GM12801 (cell line): Measurements from ENCODE around the gene ACAD10.

ENCODE experiments used
- TF ChIP-seq, protein P1 (sequence below): IDR thresholded peaks from one replicate; pipeline ENCODE4 v1.5.1; 2011; ENCODE audit warnings: control low read depth; ENCODE audit not compliant: insufficient read length; ENCODE audit errors: extremely low read depth

Gene ACAD10

DNA sequence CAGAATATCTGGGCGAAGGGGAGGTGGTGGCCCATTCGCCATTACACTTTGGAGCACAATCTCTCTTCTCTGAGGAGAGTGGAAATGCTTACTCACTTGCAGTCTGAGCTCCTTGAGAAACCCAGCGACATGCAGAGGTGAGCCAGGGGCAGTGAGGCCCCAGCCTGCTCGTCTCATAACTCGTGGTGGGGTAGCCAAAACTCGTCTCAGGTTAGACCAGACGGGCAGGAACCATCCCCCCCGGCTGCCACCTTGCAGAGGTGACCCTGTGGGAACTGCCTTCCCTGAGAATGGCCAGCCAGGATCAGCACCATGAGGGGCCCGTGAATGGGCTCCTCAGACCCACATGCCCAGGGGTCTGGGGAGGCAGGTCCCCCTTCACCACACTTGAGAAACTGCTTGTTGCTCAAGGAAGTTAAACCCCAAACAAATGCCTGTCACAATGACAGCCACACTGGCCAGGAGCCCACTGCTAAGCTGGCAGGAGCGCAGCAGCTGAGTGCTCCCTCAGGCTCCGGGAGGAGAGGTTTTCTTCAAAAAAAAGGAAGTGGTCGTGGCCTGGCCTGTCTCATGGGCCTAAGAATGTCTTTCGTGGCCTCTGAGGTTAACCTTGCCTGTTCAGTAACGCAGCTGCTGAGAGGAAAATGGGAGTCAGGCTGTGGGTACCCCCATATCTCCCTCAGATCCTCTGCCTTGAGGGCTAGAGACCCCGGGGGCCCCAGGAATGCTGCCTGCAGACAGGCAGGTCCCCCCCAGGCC is 71.7 kb downstream of the ACAD10 start:
- TF ChIP-seq, protein P1, sequence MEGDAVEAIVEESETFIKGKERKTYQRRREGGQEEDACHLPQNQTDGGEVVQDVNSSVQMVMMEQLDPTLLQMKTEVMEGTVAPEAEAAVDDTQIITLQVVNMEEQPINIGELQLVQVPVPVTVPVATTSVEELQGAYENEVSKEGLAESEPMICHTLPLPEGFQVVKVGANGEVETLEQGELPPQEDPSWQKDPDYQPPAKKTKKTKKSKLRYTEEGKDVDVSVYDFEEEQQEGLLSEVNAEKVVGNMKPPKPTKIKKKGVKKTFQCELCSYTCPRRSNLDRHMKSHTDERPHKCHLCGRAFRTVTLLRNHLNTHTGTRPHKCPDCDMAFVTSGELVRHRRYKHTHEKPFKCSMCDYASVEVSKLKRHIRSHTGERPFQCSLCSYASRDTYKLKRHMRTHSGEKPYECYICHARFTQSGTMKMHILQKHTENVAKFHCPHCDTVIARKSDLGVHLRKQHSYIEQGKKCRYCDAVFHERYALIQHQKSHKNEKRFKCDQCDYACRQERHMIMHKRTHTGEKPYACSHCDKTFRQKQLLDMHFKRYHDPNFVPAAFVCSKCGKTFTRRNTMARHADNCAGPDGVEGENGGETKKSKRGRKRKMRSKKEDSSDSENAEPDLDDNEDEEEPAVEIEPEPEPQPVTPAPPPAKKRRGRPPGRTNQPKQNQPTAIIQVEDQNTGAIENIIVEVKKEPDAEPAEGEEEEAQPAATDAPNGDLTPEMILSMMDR = no peak

DNA sequence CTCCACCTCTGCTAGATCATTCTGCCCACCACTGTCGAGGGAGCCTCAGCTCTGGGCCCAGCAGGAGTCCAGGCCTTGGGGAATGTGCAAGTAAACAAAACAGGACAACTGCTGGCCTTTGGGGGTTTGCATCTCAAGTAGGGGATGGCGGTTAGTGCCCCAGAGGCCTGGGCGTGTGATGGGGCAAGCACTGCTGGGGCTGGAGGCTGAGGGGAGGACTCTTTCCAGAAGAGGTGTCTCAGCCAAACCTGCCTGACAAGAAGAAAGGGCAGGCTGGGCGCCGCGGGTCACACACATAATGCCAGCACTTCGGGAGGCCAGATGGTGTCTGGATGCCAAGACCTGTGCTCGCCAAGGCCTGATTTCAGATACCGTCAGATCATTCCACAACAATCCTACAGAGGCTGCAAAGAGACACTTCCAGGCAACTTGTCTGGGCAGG is 72.3 kb downstream of the ACAD10 start:
- TF ChIP-seq, protein P1 = no peak

DNA sequence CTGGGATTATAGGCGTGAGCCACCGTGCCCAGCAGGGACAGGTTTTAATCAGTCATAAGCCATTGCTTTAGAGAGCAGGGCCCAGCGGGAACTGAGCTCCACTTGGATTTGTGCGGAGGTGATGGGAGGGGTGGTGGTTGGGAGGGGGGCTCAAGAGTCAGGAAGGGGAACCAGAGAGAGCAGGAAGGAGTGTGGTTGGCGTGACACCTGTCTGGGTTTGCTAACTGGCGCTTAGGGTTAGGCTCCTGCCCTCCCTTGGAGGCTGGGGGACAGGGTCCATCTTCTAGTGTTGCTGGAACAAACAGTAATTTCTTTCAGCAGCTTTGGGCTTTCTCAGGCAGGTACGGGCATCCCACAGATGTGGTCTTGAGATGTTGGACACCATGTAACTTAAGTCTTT is 73.4 kb downstream of the ACAD10 start:
- TF ChIP-seq, protein P1 = no peak

DNA sequence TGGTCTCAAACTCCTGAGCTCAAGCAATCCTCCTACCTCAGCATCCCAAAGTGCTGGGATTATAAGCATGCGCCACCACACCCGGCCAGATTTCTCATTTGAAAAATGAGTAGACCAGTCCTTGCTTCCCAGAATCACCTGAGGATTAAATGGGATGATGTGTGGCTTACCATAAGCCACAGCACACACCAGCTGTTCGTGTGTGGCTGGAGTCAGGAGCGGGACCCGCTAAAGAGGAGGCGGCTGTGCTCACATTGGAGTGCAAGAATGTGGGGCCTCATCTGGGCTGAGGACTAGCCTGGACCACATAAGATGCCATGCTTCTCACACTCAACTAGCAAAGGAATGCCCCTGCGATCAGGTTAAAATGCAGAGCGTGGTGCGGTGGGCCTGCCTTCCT is 74.1 kb downstream of the ACAD10 start:
- TF ChIP-seq, protein P1 = no peak

DNA sequence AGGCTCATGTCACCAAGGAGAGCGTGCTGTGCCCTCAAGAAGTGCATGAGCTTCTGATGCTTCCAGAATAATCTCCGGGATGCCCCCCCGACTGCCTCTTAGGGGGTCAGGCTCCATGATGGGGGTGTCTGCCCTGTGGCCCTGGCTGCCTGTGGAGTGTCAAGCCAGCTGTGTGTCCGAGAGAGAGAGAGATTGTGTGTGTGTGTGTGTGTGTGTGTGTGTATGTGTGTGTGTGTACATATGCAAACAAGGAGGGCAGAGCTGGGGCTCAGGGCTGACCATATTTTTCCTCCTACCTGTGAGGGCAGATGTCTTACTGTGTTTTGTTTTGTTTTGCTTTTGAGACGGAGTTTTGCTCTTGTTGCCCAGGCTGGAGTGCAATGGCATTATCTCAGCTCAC is 75.2 kb downstream of the ACAD10 start:
- TF ChIP-seq, protein P1 = no peak

DNA sequence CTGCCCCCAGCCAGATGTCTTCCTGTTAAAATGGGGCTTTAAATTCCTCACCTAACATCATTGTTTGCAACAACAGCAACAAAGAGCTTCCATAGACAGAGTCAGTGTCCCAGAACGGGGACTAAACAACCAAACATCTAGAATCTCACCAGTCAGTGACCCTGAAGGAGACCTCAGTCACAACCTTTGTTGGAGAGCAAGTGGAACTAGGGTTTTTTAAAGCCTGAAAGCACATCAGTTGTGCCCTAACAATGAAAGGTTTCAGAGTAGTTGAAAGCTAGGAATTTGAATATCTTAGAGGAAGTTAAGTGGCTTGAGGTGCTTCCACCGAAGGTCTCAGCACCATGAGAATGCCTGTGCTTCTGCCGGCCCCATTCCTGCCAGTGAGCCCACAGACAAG is 75.9 kb downstream of the ACAD10 start:
- TF ChIP-seq, protein P1 = no peak

DNA sequence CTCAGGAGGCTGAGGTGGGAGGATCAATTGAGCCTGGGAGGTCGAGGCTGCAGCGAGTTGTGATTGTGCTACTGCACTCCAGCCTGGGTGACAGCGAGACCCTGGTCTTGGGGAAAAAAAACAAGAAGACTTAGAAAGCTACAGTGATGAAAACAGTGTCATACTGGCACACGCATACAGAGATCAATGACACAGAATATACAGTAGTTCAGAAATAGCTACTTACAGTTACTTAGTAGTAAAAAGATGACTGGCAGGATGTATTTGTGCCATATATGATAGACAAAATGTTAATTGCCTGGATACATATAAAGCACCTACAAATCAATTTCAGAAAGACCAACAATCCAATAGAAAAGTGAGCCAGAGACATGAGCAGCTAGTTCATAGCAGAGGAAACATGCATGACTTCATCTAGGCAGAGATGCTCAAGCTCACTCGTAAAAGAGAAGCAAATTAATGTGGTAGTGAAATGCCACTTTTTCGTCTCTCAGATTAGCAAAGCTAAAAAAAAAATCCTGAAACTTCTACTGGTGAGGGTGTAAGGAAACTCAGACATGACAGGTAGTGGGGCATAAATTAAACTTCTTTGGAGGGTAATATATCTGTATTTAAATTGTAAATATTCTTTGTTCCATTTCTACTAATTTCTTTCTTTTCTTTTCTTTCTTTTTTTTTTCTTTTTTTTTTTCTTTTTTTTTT is 78.4 kb downstream of the ACAD10 start:
- TF ChIP-seq, protein P1 = no peak
